Mesothelial cell of epicardium (in vitro differentiated cells): Measurements from ENCODE around the gene BBS12. TPM values are rescaled to one million over a fixed set of nuclear protein-coding genes. Genes with fewer than 3 reads are reported as not detected.
A peak's percentile ranks its signal among the peaks of the same experiment; 100 is the strongest.

Source experiments
- DNase-seq, 2 experiments: peaks; one replicate each; pipeline ENCODE4 v3.0.0; 2021; ENCODE audit warnings: low spot score in 2 of 2; ENCODE audit not compliant: unreplicated experiment in 2 of 2
- H3K27ac Mint-ChIP-seq: 2 replicates; pipeline ENCODE4 v1.8.0; 2021; ENCODE audit warnings: mixed read lengths
- H3K27me3 Mint-ChIP-seq: 2 replicates; pipeline ENCODE4 v1.8.0; 2021; ENCODE audit warnings: low read depth, mixed read lengths
- H3K36me3 Mint-ChIP-seq: 2 replicates; pipeline ENCODE4 v1.8.0; 2021; ENCODE audit warnings: mixed read lengths
- H3K4me1 Mint-ChIP-seq: 2 replicates; pipeline ENCODE4 v1.8.0; 2021; ENCODE audit warnings: mixed read lengths
- H3K4me3 Mint-ChIP-seq: 2 replicates; pipeline ENCODE4 v1.8.0; 2021; ENCODE audit warnings: mild to moderate bottlenecking, moderate library complexity, mixed read lengths
- H3K9me3 Mint-ChIP-seq: 2 replicates; pipeline ENCODE4 v1.8.0; 2021; ENCODE audit warnings: mixed read lengths
- CTCF ChIP-seq: fragments of 200-600 bp; sonication (generic); IDR thresholded peaks from one replicate; pipeline ENCODE4 v1.5.0; 2021; ENCODE audit warnings: antibody characterized with exemption; ENCODE audit not compliant: unreplicated experiment
- total RNA-seq: library from RNA; stranded (reverse); gene quantifications from 3 replicates; pipeline ENCODE4 v1.2.1, GENCODE V29; 2021

Gene BBS12
- total RNA-seq, 1 donor from 2014 or later = 2.9 TPM

- H3K27ac Mint-ChIP-seq = no peak overlapping the region
- peaks cover 6% of the 10 kb centered on the region for H3K4me1 Mint-ChIP-seq
- H3K9me3 Mint-ChIP-seq = no peaks in the 10 kb centered on the region
- H3K36me3 Mint-ChIP-seq = no peaks in the 10 kb centered on the region
- DNase-seq = no peak
- TF ChIP-seq CTCF = no peak
- H3K4me3 Mint-ChIP-seq = peak overlapping the region; percentile 92
- H3K27me3 Mint-ChIP-seq = no peaks in the 10 kb centered on the region
These were observed 828 bp upstream of the BBS12 start for GRCh38 chr4:122731676-122732075.

- Mint-ChIP-seq H3K9me3 (peaks cover 11% of the 10 kb centered on the region), H3K27ac (peak overlapping the region; percentile 97), H3K4me1 (peaks cover 6% of the 10 kb centered on the region), H3K4me3 (peak overlapping the region; percentile 92), H3K36me3 (peaks cover 12% of the 10 kb centered on the region), H3K27me3 (no peaks in the 10 kb centered on the region)
- DNase-seq = no peak
- TF ChIP-seq CTCF = no peak
These were observed 1.2 kb downstream of the BBS12 start for GRCh38 chr4:122733787-122734120.

GRCh38 chr4:122739174-122739573, 6.7 kb downstream of the BBS12 start:
- DNase-seq = no peak
- H3K4me1 Mint-ChIP-seq = no peaks in the 10 kb centered on the region
- no peak overlapping the region for H3K27ac Mint-ChIP-seq
- H3K9me3 Mint-ChIP-seq = peaks cover 15% of the 10 kb centered on the region
- peaks cover 30% of the 10 kb centered on the region for H3K36me3 Mint-ChIP-seq
- no peak for TF ChIP-seq CTCF
- H3K4me3 Mint-ChIP-seq = no peak overlapping the region
- no peaks in the 10 kb centered on the region for H3K27me3 Mint-ChIP-seq

GRCh38 chr4:122742933-122743829, 10.7 kb downstream of the BBS12 start:
- Mint-ChIP-seq H3K36me3 (peaks cover 23% of the 10 kb centered on the region), H3K9me3 (peaks cover 16% of the 10 kb centered on the region), H3K4me3 (no peak overlapping the region), H3K27me3 (no peaks in the 10 kb centered on the region), H3K4me1 (no peaks in the 10 kb centered on the region), H3K27ac (no peak overlapping the region)
- no peak for TF ChIP-seq CTCF
- no peak for DNase-seq

GRCh38 chr4:122744229-122744628, 11.7 kb downstream of the BBS12 start:
- Mint-ChIP-seq H3K27me3 (no peaks in the 10 kb centered on the region), H3K9me3 (peaks cover 13% of the 10 kb centered on the region), H3K4me1 (no peaks in the 10 kb centered on the region), H3K36me3 (peaks cover 19% of the 10 kb centered on the region), H3K4me3 (no peak overlapping the region), H3K27ac (no peak overlapping the region)
- TF ChIP-seq CTCF = no peak
- no peak for DNase-seq
